Measurements from ENCODE around the gene ITGA11.

The ITGA11 gene

GRCh38 chr15:68373028-68373427 lies 58.9 kb downstream of the ITGA11 start:
- ATAC-seq = no peak
- DNase-seq = no peak

DNA sequence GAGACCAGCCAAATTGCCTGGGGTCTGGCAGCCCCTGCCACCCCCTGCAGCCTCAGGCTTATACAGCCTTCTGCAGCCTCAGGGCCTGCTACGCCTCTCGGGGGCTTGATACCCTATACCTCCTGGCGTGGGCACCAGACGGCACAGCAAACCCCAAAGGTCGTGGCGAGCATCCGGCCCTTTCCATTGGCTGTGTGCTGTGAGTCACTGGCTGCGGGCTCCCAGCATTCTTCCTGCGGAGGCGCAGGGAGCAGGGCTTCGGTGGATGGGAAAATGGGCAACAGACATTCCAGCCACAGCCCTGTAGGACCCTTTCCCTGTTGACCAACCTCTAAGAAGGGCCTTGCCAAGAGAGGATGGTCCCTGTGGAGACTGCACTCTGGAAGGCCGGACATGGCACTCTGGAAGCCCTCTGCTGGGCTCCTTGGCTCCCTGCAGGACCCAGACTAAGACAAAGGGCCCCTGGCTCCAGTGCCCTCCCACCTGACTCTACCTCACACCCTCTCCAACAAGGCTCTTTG lies 59.6 kb downstream of the ITGA11 start:
- no peak for ATAC-seq
- no peak for DNase-seq

- DNase-seq (no peak), ATAC-seq (no peak)
These were observed 60.1 kb downstream of the ITGA11 start for GRCh38 chr15:68371851-68372250.

DNA sequence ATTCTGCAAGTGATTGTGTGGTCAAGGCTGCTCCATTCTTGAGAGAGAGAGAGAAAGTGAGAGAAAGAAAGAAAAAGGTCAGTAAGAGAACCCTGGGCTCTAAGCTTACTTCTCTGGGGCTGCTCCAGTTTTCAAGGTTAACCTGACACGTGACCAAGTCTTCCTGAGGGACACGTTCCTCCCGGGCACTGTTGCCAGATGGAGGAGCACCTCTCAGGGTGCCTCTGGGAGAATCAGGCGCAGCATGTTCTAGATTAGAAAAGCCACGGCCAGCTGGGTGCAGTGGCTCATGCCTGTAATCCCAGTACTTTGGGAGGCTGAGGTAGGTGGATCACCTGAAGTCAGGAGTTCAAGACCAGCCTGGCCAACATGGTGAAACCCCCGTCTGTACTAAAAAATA lies 60.8 kb downstream of the ITGA11 start:
- no peak for DNase-seq
- no peak for ATAC-seq

DNA sequence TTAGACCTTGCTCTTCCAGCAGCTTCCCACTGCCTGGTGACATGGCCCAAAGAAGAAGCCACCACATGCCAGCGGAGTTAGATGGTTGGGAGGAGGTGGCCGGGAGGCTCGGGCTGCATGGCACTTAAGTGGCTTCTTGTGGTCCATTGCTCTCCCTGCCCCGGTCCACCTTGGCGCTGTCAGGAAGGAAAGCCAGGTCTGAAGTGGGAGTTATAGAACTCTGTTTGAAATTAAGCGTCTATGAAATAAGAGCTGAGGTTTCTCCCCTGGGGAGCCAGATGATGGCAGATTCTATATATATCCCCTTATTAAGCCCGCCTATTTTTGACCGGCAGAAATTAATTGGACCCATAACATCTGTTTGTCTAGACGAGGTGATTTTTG lies 61.2 kb downstream of the ITGA11 start:
- no peak for ATAC-seq
- no peak for DNase-seq

- ATAC-seq (no peak), DNase-seq (no peak)
These were observed 61.8 kb downstream of the ITGA11 start for GRCh38 chr15:68369931-68370767.

DNA sequence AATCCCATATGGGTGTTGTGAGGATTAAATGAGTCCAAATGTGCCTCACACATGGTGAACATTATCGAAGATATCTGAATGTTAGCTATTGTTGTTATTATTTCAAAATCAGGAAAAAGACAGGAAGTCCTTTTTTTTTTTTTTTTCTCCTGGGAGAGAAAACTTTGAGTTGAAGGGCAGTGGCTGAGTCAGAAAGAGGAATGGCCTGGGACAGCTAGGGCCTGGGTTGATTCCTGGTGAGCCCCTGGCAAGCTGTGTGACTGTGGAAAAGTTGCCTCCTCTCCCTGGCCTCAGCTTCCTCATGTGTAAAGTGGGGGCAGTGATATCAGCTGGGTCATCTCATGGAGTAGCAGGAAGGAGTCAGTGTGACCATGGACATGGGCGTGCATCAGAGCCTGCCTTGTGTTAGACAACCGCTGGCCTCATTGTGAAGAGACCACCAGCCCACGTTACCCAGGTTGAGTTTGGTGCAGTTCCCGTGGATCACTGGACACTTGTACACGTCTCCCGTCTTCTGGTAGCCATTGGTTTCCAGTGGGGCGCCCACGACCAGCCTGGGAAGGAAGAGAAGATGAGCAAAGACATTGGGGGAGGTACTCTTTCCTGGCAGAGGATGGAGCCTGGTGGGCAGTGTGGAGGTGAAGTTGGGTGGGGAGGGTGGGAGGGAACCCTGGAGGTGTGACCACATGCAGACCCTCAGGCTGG lies 63.1 kb downstream of the ITGA11 start:
- ATAC-seq = no peak
- DNase-seq = no peak

DNA sequence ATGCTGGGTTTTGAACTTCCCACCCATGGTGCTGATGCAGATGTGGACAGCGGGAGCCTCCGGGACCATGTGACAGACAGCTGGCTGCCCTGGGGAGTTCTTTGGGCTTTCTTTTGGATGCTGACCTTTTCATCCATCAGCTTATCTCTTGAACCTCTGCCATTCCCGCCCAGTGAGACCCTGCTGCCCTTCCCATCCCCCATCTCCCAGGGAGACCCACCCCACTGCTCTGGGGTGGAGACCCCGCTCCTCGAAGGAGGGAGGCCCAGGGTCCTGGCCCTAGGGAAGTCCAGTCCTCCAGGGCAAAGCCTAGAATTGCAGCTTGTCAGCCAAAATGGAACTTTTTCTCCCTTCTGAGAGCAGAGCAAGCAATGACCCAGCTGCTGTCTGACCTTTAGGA lies 64.0 kb downstream of the ITGA11 start:
- ATAC-seq (no peak), DNase-seq (no peak)

- ATAC-seq (no peak), DNase-seq (no peak)
These were observed 64.7 kb downstream of the ITGA11 start for GRCh38 chr15:68367226-68367625.

DNA sequence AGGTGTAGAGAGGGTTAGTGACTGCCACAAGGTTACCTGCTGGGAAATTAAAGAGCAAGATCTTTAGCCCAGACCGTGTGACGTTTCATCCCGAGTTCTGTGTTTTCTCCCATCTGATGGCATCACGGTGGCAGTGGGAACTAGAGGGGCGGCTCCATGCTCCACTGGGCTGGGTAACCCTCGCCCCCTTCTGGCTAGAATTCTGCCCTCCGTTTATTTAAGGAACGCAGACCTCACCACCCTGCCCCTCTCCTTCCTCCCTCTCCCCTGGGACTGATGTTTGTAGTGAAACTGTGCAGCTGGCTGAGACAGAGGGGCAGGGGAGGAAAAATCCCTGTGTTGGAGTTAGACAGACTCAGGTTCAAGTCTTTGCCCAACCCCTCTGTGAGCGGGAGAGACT lies 65.6 kb downstream of the ITGA11 start:
- no peak for ATAC-seq
- no peak for DNase-seq

DNA sequence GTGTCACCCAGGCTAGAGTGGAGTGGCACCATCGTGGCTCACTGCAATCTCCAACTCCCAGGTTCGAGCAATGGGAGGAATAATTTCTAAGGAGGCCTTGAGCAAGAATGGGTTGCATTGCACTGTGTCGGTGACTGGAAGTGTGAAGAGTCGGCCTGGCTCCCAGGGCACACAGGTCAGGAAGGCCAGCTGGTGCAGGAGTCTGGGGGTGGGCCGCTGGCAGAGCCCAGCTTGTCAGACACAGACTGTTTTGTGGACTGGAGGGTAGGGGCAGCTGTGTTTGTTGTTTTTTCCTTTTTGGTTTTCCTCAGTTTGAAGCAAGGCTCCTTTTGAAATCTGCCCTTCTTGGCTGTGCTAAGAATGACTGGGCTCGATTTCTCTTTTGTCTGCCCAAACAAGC lies 66.2 kb downstream of the ITGA11 start:
- DNase-seq (no peak), ATAC-seq (no peak)

DNA sequence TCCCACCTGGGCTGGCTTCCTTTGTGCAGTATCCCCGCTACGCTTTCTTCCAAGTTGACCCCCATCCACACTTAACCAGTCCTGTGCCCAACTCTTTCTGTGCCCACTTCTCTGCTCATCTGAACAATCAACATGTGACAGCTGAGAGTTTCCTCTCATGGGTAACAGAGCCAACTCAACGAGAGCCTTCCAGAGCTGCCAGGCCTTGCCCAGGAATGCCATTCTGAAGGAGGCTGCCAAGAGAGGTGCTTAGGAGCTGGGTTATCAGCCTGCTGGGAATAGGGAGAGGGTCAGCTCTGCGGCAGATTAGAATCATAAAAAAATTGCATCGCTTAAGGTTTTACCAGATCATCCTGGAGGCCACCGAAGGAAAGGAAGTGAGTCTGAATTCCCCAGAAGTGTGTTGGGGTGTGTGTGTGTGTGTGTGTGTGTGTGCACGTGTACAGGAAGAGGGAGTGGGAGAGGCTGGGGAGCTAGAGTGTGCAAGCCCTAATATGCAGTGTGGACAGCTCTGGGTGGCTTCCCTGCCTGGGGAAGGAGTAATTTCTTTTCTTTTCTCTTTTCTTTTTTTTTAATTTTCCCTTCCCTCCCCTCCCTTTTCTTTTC lies 66.7 kb downstream of the ITGA11 start:
- ATAC-seq (no peak), DNase-seq (no peak)

DNA sequence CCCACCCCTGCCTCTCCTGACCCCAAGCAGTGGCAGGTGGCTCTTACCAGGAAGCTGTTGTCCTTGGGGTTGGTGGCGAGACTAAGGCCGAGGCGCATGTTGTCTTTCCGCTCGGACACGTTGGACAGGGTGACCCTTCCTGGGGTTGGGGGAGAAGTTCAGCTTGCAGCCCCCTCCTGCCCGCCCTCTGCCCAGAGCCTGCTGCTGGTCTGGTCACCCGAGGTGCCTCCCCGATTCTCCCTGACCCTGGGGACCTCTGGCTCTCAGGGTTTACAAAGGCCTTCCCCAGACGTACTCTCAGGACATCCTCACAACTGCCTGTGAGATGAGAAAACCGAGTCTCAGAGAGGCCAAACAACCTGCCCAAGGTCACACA lies 67.3 kb downstream of the ITGA11 start:
- DNase-seq (no peak), ATAC-seq (no peak)

GRCh38 chr15:68364028-68364659 lies 67.8 kb downstream of the ITGA11 start:
- DNase-seq (no peak), ATAC-seq (no peak)

DNA sequence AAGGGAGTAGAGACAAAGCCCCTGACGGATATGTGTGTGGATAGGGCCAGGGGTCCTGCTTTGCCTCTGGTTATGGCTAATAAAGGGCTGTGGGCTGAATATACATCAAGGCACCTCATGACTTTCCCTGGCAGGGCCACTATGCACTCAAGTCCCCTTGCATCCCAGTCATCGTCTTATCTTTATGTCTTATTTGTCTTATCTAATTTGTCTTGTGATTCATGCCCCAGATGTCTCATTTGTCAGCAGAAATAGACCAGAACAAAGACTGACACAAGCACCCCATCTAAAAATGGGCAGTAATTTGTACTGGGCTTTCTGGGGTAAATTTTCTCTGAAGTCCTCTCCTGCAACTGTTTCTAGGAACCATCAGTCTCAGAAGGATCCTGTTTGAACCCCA lies 68.6 kb downstream of the ITGA11 start:
- no peak for ATAC-seq
- no peak for DNase-seq

DNA sequence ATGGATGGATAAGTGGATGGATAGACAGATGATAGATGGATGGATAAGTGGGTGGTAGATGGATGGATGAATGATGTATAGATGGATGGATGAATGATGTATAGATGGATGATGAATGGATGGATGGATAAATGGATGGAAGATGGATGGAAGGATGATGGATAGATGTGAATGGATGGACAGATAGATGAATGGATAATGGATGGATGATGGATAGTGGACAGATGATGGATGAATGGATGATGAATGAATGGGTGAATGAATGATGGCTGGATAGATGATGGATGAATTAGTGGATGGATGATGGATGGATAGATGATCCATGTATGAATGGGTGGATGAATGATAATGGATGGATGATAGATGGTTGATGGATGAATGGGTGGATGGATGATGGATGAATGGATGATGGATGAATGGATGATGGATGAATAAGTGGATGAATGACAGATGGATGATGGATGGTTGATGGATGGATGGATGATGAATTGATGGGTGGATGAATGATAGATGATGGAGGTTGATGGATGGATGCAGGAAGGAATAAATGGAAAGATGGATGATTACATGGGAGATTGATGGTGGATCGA lies 69.3 kb downstream of the ITGA11 start:
- no peak for DNase-seq
- no peak for ATAC-seq

- ATAC-seq (no peak), DNase-seq (no peak)
These were observed 71.2 kb downstream of the ITGA11 start for GRCh38 chr15:68360721-68361120.

DNA sequence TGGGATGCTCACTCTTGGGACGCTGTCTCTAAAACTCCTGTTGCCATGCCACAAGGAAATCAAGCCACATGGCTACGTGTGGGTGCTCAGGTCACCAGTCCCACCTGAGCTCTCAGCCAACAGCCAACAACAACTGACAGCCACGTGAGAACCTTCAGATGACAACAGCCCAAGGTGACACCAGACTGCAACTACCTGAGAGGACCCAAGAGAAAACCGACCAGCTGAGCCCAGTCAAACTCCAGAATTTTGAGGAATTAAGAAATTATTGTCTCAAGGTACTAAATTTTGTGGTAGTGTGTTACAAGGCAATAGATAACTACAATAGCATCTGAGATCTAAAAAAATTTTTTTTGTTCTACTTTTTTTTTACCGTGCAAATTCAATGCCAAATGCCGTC lies 75.2 kb downstream of the ITGA11 start:
- ATAC-seq (no peak), DNase-seq (no peak)

GRCh38 chr15:68354923-68355322 lies 77.0 kb downstream of the ITGA11 start:
- ATAC-seq (no peak), DNase-seq (no peak)

GRCh38 chr15:68354268-68354667 lies 77.7 kb downstream of the ITGA11 start:
- no peak for ATAC-seq
- no peak for DNase-seq

DNA sequence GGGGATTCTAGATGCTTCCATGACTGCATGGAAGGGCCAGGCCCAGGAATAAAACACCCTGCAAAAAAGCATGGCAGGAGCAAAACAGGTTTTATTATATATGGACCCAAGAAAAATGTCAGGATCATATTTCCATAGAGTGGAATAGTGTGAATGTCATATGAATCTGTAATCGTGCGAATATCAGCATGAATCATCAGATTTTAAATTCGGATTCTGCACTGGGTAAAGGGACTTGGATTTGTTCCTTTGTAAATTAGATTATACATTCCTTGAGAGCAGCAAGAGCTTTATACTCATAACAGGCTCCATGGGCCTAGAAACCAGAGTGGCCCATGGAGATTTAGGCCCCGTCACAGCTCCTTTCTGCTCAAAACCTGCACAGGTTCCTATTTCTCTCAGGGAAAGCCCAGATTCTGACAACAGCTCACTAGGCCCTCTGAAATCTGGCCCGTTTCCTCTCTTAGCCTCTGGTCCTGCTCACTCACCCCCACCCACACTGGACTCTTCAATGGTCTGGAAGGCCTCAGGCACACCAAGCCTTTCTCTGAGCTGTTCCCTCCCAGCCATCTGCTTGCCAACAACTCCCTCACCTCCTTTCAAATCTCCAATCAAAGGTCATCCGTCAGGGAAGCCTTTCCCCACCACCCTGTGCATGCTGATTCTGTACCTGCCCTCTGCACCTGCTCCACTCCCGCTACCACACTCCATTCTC lies 78.4 kb downstream of the ITGA11 start:
- ATAC-seq = no peak
- no peak for DNase-seq

Measured in stimulated activated naive CD8-positive, alpha-beta T cell treated with anti-CD3 and anti-CD28 coated beads, Interleukin-15, Interleukin-2, amounts not matched to agents 100 U/mL and 50 U/mL, for 24 hours (primary cell).